MG63 (cell line): Measurements from ENCODE around the gene PRDM5. TPM values are rescaled to one million over a fixed set of nuclear protein-coding genes. Genes with fewer than 3 reads are reported as not detected.

Source experiments
- DNase-seq: peaks from one replicate; pipeline ENCODE4 v3.0.0-alpha.2; 2020
- H3K27me3 ChIP-seq: fragments of 250-450 bp; sonication (Bioruptor Pico); 2 replicates; pipeline ENCODE4 v1.5.1; 2020; ENCODE audit warnings: mild to moderate bottlenecking, moderate library complexity
- H3K36me3 ChIP-seq: fragments of 250-450 bp; sonication (Bioruptor Pico); 2 replicates; pipeline ENCODE4 v1.5.1; 2020; ENCODE audit warnings: mild to moderate bottlenecking, moderate library complexity
- H3K4me3 ChIP-seq: fragments of 250-450 bp; sonication (Bioruptor Pico); 2 replicates; pipeline ENCODE4 v1.5.1; 2020; ENCODE audit warnings: mild to moderate bottlenecking, moderate library complexity
- H3K9me3 ChIP-seq: fragments of 250-450 bp; sonication (Bioruptor Pico); 2 replicates; pipeline ENCODE4 v1.5.1; 2020; ENCODE audit warnings: mild to moderate bottlenecking, moderate library complexity
- total RNA-seq: library from RNA; depleted of rRNA; stranded (reverse); fragments of >200 nt; shearing (Covaris generic); gene quantifications from 2 replicates; pipeline ENCODE4 v1.2.3, GENCODE V29; 2014; ENCODE audit warnings: low replicate concordance

The PRDM5 gene
- total RNA-seq, 1 experiment from 2014 or later: 5.1 TPM

GRCh38 chr4:120723105-120723504, 199.4 kb downstream of the PRDM5 start:
- DNase-seq: no peak
- Histone ChIP-seq H3K27me3 (no peaks in the 10 kb centered on the region), H3K4me3 (no peak overlapping the region)

GRCh38 chr4:120722655-120723054, 199.9 kb downstream of the PRDM5 start:
- no peaks in the 10 kb centered on the region for H3K9me3 ChIP-seq
- no peak overlapping the region for H3K4me3 ChIP-seq
- no peak for DNase-seq
- no peaks in the 10 kb centered on the region for H3K36me3 ChIP-seq
- no peaks in the 10 kb centered on the region for H3K27me3 ChIP-seq

More at GRCh38 chr4:120723105-120723504, 199.4 kb downstream of the PRDM5 start:
- Histone ChIP-seq H3K9me3 (no peaks in the 10 kb centered on the region), H3K36me3 (no peaks in the 10 kb centered on the region)

- no peaks in the 10 kb centered on the region for H3K36me3 ChIP-seq
- no peaks in the 10 kb centered on the region for H3K9me3 ChIP-seq
- H3K27me3 ChIP-seq: no peaks in the 10 kb centered on the region
Observed at GRCh38 chr4:120720354-120720934, 202.1 kb downstream of the PRDM5 start.

GRCh38 chr4:120718979-120719566, 203.5 kb downstream of the PRDM5 start:
- Histone ChIP-seq H3K4me3 (no peak overlapping the region), H3K36me3 (no peaks in the 10 kb centered on the region), H3K27me3 (no peaks in the 10 kb centered on the region), H3K9me3 (no peaks in the 10 kb centered on the region)
- peak; percentile 3 for DNase-seq

More at GRCh38 chr4:120720354-120720934, 202.1 kb downstream of the PRDM5 start:
- H3K4me3 ChIP-seq: no peak overlapping the region
- DNase-seq: no peak

- H3K4me3 ChIP-seq: no peak overlapping the region
Observed at GRCh38 chr4:120716346-120716745, 206.2 kb downstream of the PRDM5 start.

GRCh38 chr4:120714417-120715010, 208.0 kb downstream of the PRDM5 start:
- Histone ChIP-seq H3K36me3 (no peaks in the 10 kb centered on the region), H3K9me3 (no peaks in the 10 kb centered on the region), H3K4me3 (no peak overlapping the region), H3K27me3 (no peaks in the 10 kb centered on the region)
- no peak for DNase-seq

More at GRCh38 chr4:120716346-120716745, 206.2 kb downstream of the PRDM5 start:
- Histone ChIP-seq H3K27me3 (no peaks in the 10 kb centered on the region), H3K36me3 (no peaks in the 10 kb centered on the region), H3K9me3 (no peaks in the 10 kb centered on the region)
- DNase-seq: no peak

- H3K9me3 ChIP-seq: no peaks in the 10 kb centered on the region
- no peaks in the 10 kb centered on the region for H3K27me3 ChIP-seq
- no peak for DNase-seq
- H3K4me3 ChIP-seq: no peak overlapping the region
- no peaks in the 10 kb centered on the region for H3K36me3 ChIP-seq
Observed at GRCh38 chr4:120709991-120710390, 212.5 kb downstream of the PRDM5 start.

GRCh38 chr4:120704538-120704937, 218.0 kb downstream of the PRDM5 start:
- DNase-seq: no peak
- no peaks in the 10 kb centered on the region for H3K27me3 ChIP-seq
- H3K9me3 ChIP-seq: no peaks in the 10 kb centered on the region
- no peak overlapping the region for H3K4me3 ChIP-seq
- no peaks in the 10 kb centered on the region for H3K36me3 ChIP-seq

- no peaks in the 10 kb centered on the region for H3K27me3 ChIP-seq
- DNase-seq: no peak
- no peaks in the 10 kb centered on the region for H3K36me3 ChIP-seq
- H3K9me3 ChIP-seq: no peaks in the 10 kb centered on the region
- no peak overlapping the region for H3K4me3 ChIP-seq
Observed at GRCh38 chr4:120703908-120704307, 218.6 kb downstream of the PRDM5 start.

- H3K27me3 ChIP-seq: no peaks in the 10 kb centered on the region
- no peaks in the 10 kb centered on the region for H3K9me3 ChIP-seq
- H3K4me3 ChIP-seq: no peak overlapping the region
- no peaks in the 10 kb centered on the region for H3K36me3 ChIP-seq
- DNase-seq: no peak
Observed at GRCh38 chr4:120699354-120699753, 223.2 kb downstream of the PRDM5 start.

GRCh38 chr4:120694973-120695372, 227.6 kb downstream of the PRDM5 start:
- Histone ChIP-seq H3K36me3 (no peaks in the 10 kb centered on the region), H3K4me3 (no peak overlapping the region), H3K9me3 (no peaks in the 10 kb centered on the region), H3K27me3 (no peaks in the 10 kb centered on the region)
- DNase-seq: peak; percentile 50

- Histone ChIP-seq H3K4me3 (no peak overlapping the region), H3K27me3 (no peaks in the 10 kb centered on the region), H3K9me3 (no peaks in the 10 kb centered on the region), H3K36me3 (no peaks in the 10 kb centered on the region)
- no peak for DNase-seq
Observed at GRCh38 chr4:120693816-120694215, 228.7 kb downstream of the PRDM5 start.

GRCh38 chr4:120692964-120693363, 229.6 kb downstream of the PRDM5 start:
- H3K36me3 ChIP-seq: no peaks in the 10 kb centered on the region
- peak; percentile 35 for DNase-seq
- no peak overlapping the region for H3K4me3 ChIP-seq
- H3K27me3 ChIP-seq: no peaks in the 10 kb centered on the region
- H3K9me3 ChIP-seq: no peaks in the 10 kb centered on the region

- H3K36me3 ChIP-seq: no peaks in the 10 kb centered on the region
- DNase-seq: no peak
- H3K4me3 ChIP-seq: no peak overlapping the region
- H3K9me3 ChIP-seq: no peaks in the 10 kb centered on the region
- no peaks in the 10 kb centered on the region for H3K27me3 ChIP-seq
Observed at GRCh38 chr4:120691536-120691935, 231.0 kb downstream of the PRDM5 start.

- H3K36me3 ChIP-seq: no peaks in the 10 kb centered on the region
- DNase-seq: no peak
- no peaks in the 10 kb centered on the region for H3K27me3 ChIP-seq
- no peaks in the 10 kb centered on the region for H3K9me3 ChIP-seq
- no peak overlapping the region for H3K4me3 ChIP-seq
Observed at GRCh38 chr4:120691106-120691505, 231.4 kb downstream of the PRDM5 start.

GRCh38 chr4:120688791-120689190, 233.7 kb downstream of the PRDM5 start:
- no peaks in the 10 kb centered on the region for H3K36me3 ChIP-seq
- H3K27me3 ChIP-seq: no peaks in the 10 kb centered on the region
- H3K9me3 ChIP-seq: no peaks in the 10 kb centered on the region
- no peak overlapping the region for H3K4me3 ChIP-seq
- no peak for DNase-seq

GRCh38 chr4:120685756-120686278, 236.7 kb downstream of the PRDM5 start:
- H3K9me3 ChIP-seq: no peaks in the 10 kb centered on the region
- H3K4me3 ChIP-seq: no peak overlapping the region
- H3K27me3 ChIP-seq: no peaks in the 10 kb centered on the region
- no peaks in the 10 kb centered on the region for H3K36me3 ChIP-seq
- DNase-seq: no peak
